Keratinocyte (primary cell): Measurements from ENCODE around the gene PRKCA. TPM values are rescaled to one million over a fixed set of nuclear protein-coding genes. Genes with fewer than 3 reads are reported as not detected.

Source experiments
- DNase-seq: peaks from one replicate; pipeline ENCODE4 v3.0.0-alpha.2; 2011; ENCODE audit warnings: low read depth, missing footprints, low spot score
- FAIRE-seq: peaks from 2 replicates; lab custom pipeline; 2011; peaks lifted over from hg19 to GRCh38; lab: Jason Lieb, UNC
- H2AFZ ChIP-seq: 2 replicates; pipeline ENCODE4 v1.6.0; 2012; ENCODE audit warnings: low read length, control low read depth, inconsistent platforms; ENCODE audit not compliant: control insufficient read depth
- H3K27ac ChIP-seq: 2 replicates; pipeline ENCODE4 v1.5.1; 2011; ENCODE audit warnings: low read length; ENCODE audit not compliant: control insufficient read depth, insufficient read depth
- H3K27me3 ChIP-seq: 3 replicates; pipeline ENCODE4 v1.6.0; 2011; ENCODE audit warnings: low read length; ENCODE audit not compliant: control insufficient read depth, insufficient read depth; ENCODE audit errors: extremely low read depth
- H3K36me3 ChIP-seq, 2 experiments: 2 replicates in 1 of 2; 3 replicates in 1 of 2; pipeline ENCODE4 v1.5.1; 2011; ENCODE audit warnings: low read length in 2 of 2, mild to moderate bottlenecking in 1 of 2; ENCODE audit not compliant: control insufficient read depth in 2 of 2, insufficient read depth in 2 of 2; ENCODE audit errors: extremely low read depth in 1 of 2
- H3K4me1 ChIP-seq: 3 replicates; pipeline ENCODE4 v1.5.1; 2011; ENCODE audit warnings: low read length; ENCODE audit not compliant: control insufficient read depth, insufficient read depth; ENCODE audit errors: extremely low read depth
- H3K4me2 ChIP-seq: 3 replicates; pipeline ENCODE4 v1.6.0; 2011; ENCODE audit warnings: low read depth, low read length; ENCODE audit not compliant: control insufficient read depth, insufficient read depth; ENCODE audit errors: extremely low read depth
- H3K4me3 ChIP-seq, 3 experiments: fragments of 200-600 bp in 1 of 3; sonication (generic) in 1 of 3; 2 replicates in 2 of 3; 3 replicates in 1 of 3; pipeline ENCODE4 v1.5.1; 2011 to 2016; ENCODE audit warnings: low read length in 3 of 3, mild to moderate bottlenecking in 3 of 3, control low read depth in 2 of 3, inconsistent platforms in 1 of 3, low read depth in 1 of 3, mixed read lengths in 1 of 3, mixed run types in 1 of 3, moderate library complexity in 1 of 3; ENCODE audit not compliant: control insufficient read depth in 2 of 3, insufficient read depth in 2 of 3; ENCODE audit errors: extremely low read depth in 1 of 3
- H3K79me2 ChIP-seq: 2 replicates; pipeline ENCODE4 v1.6.0; 2012; ENCODE audit warnings: low read length; ENCODE audit not compliant: control insufficient read depth, insufficient read depth
- H3K9ac ChIP-seq: 3 replicates; pipeline ENCODE4 v1.6.0; 2011; ENCODE audit warnings: low read length; ENCODE audit not compliant: control insufficient read depth, insufficient read depth; ENCODE audit errors: extremely low read depth
- H3K9me1 ChIP-seq: 3 replicates; pipeline ENCODE4 v1.6.0; 2011; ENCODE audit warnings: low read length; ENCODE audit not compliant: control insufficient read depth, insufficient read depth; ENCODE audit errors: extremely low read depth
- H3K9me3 ChIP-seq: 2 replicates; pipeline ENCODE4 v1.5.1; 2012; ENCODE audit warnings: low read depth, low read length; ENCODE audit not compliant: control insufficient read depth
- H4K20me1 ChIP-seq: 3 replicates; pipeline ENCODE4 v1.6.0; 2011; ENCODE audit warnings: low read length; ENCODE audit not compliant: control insufficient read depth, insufficient read depth; ENCODE audit errors: extremely low read depth
- CTCF ChIP-seq, 3 experiments: IDR thresholded peaks in 1 of 3; conservative IDR thresholded peaks in 1 of 3; optimal IDR thresholded peaks in 1 of 3; 2 replicates in 2 of 3; 3 replicates in 1 of 3; pipeline versions ENCODE3 to v1.5.1; 2011; ENCODE audit warnings: low read length in 3 of 3, mild to moderate bottlenecking in 3 of 3, moderate library complexity in 2 of 3, control low read depth in 1 of 3, inconsistent platforms in 1 of 3; ENCODE audit not compliant: insufficient read depth in 2 of 3; ENCODE audit errors: extremely low read depth in 1 of 3
- EZH2 ChIP-seq: IDR thresholded peaks from one replicate; pipeline ENCODE4 v1.6.1; 2012; ENCODE audit warnings: inconsistent platforms, mild to moderate bottlenecking, low read length, moderate library complexity
- dilution Hi-C: fragments of 300-500 bp; cut with MboI; formaldehyde crosslinking; loops from one replicate; pipeline ENCODE4 v1.7.0; 2020; ENCODE audit warnings: low sequenced_read_pairs; ENCODE audit not compliant: extremely low pct_ligation_motif_present
- polyA plus RNA-seq, 5 experiments: library from polyadenylated mRNA; depleted of rRNA in 3 of 5; stranded (reverse) in 3 of 5; stranded (forward) in 1 of 5; unstranded in 1 of 5; fragments of >200 nt; gene quantifications; 1 replicate in 1 of 5; 2 replicates in 3 of 5; 3 replicates in 1 of 5; pipeline versions ENCODE4 v1.2.1 to v1.2.3, GENCODE V29; 2011 to 2012; ENCODE audit warnings: missing spikeins in 2 of 5, low read depth in 1 of 5, low replicate concordance in 1 of 5

The PRKCA gene
- polyA plus RNA-seq, 1 donor (not counting 4 experiments of a cell fraction or from before 2014, with no cell fraction given): 3.6 TPM

DNA sequence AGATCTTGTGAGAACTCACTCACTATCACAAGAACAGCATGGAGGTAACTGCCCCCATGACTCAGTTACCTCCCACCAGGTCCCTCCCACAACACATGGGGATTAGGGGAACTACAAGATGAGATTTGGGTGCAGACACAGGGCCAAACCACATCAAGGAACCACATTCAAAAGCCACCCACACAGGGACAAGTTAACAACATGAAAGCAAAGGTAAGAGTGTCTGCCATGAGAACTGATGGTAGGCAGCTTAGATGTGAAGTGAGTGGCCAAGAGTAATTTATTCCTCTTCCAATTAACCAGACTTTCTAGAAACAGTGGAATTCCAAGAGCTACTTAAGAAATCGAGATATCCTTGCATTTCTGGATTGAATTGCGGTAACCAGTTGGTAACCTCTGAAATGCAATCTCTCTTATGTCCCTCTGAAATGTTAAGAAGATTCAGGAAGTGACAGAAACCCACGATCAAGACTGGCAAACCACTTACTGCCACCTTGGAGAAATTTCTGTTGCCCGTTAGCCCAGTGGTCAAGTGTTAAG, 365.1 kb downstream of the PRKCA start:
- Histone ChIP-seq H3K36me3 (no peaks in the 10 kb centered on the region), H3K9me1 (no peaks in the 10 kb centered on the region), H3K4me1 (peaks cover 3% of the 10 kb centered on the region), H3K27ac (no peak overlapping the region), H3K9me3 (no peaks in the 10 kb centered on the region), H4K20me1 (no peaks in the 10 kb centered on the region), H3K9ac (no peak overlapping the region), H3K27me3 (no peaks in the 10 kb centered on the region), H3K79me2 (no peaks in the 10 kb centered on the region), H3K4me2 (no peak overlapping the region), H3K4me3 (no peak overlapping the region), H2AFZ (no peak overlapping the region)
- FAIRE-seq: no peak
- no peak for TF ChIP-seq CTCF (optimal IDR thresholded peaks at IDR 0.05 in 1 of 3, IDR thresholded peaks at IDR 0.05 in 1 of 3, conservative IDR thresholded peaks at IDR 0.05 in 1 of 3; ENCODE audit: extremely low read depth in 1 of 3, insufficient read depth in 2 of 3, low read length in 3 of 3)
- TF ChIP-seq EZH2: no peak
- no peak for DNase-seq
- dilution Hi-C loops: no loop called here

- Histone ChIP-seq H3K79me2 (no peaks in the 10 kb centered on the region), H3K27ac (no peak overlapping the region), H2AFZ (no peak overlapping the region), H3K9me1 (peaks cover 2% of the 10 kb centered on the region), H3K4me2 (no peak overlapping the region), H3K9ac (no peak overlapping the region), H3K4me3 (no peak overlapping the region), H3K36me3 (no peaks in the 10 kb centered on the region), H3K9me3 (no peaks in the 10 kb centered on the region), H4K20me1 (no peaks in the 10 kb centered on the region), H3K27me3 (no peaks in the 10 kb centered on the region), H3K4me1 (peaks cover 20% of the 10 kb centered on the region)
- FAIRE-seq (no peak), DNase-seq (no peak)
- dilution Hi-C loops: no loop called here
- TF ChIP-seq EZH2: no peak
- no peak for TF ChIP-seq CTCF (optimal IDR thresholded peaks at IDR 0.05 in 1 of 3, IDR thresholded peaks at IDR 0.05 in 1 of 3, conservative IDR thresholded peaks at IDR 0.05 in 1 of 3; ENCODE audit: extremely low read depth in 1 of 3, insufficient read depth in 2 of 3, low read length in 3 of 3)
Measured at GRCh38 chr17:66670206-66670605, 367.8 kb downstream of the PRKCA start.
